GM23338 (cell line): Measurements from ENCODE around the gene GCA.

ENCODE experiments used
- CREB1 ChIP-seq: fragments of 250-450 bp; sonication (Bioruptor Pico); IDR thresholded peaks from 2 replicates; pipeline ENCODE4 v1.5.0; 2020; ENCODE audit warnings: low read depth, mild to moderate bottlenecking, moderate library complexity
- CTCF ChIP-seq, 2 experiments: fragments of 200-600 bp in 1 of 2; sonication (generic) in 1 of 2; conservative IDR thresholded peaks; 2 replicates each; pipeline versions ENCODE4 v1.5.1 to v1.6.1; 2016 to 2017; ENCODE audit warnings: antibody characterized with exemption in 2 of 2, low read depth in 2 of 2, mild to moderate bottlenecking in 2 of 2, moderate library complexity in 1 of 2
- ETS1 ChIP-seq: IDR thresholded peaks from 2 replicates; pipeline ENCODE4 v1.6.1; 2016; ENCODE audit warnings: antibody characterized with exemption
- EZH2 ChIP-seq: fragments of 200-600 bp; sonication (generic); IDR thresholded peaks from one replicate; pipeline ENCODE4 v1.8.0; 2017; ENCODE audit warnings: antibody characterized with exemption, mild to moderate bottlenecking, low read depth; ENCODE audit not compliant: unreplicated experiment
- EZH2phosphoT487 ChIP-seq: fragments of 200-600 bp; sonication (generic); IDR thresholded peaks from one replicate; pipeline ENCODE4 v1.8.1; 2018; ENCODE audit warnings: antibody characterized with exemption; ENCODE audit not compliant: unreplicated experiment
- JUNB ChIP-seq: IDR thresholded peaks from one replicate; pipeline ENCODE4 v1.6.1; 2016; ENCODE audit warnings: antibody characterized with exemption; ENCODE audit not compliant: unreplicated experiment
- NANOG ChIP-seq: IDR thresholded peaks from 2 replicates; pipeline ENCODE4 v1.6.1; 2016; ENCODE audit warnings: antibody characterized with exemption, borderline replicate concordance
- POLR2AphosphoS5 ChIP-seq: IDR thresholded peaks from 2 replicates; pipeline ENCODE4 v1.6.1; 2016; ENCODE audit warnings: antibody characterized with exemption, low read depth
- REST ChIP-seq: IDR thresholded peaks from one replicate; pipeline ENCODE4 v1.6.1; 2018; ENCODE audit warnings: antibody characterized with exemption; ENCODE audit not compliant: unreplicated experiment
- STAT1 ChIP-seq: IDR thresholded peaks from one replicate; pipeline ENCODE4 v1.6.1; 2016; ENCODE audit warnings: antibody characterized with exemption; ENCODE audit not compliant: unreplicated experiment
- ZNF114 ChIP-seq: fragments of 250-450 bp; sonication (Bioruptor Pico); IDR thresholded peaks from 2 replicates; pipeline ENCODE4 v1.5.0; 2020; ENCODE audit warnings: mild to moderate bottlenecking, moderate library complexity
- ZNF462 ChIP-seq: fragments of 250-450 bp; sonication (Bioruptor Pico); IDR thresholded peaks from 2 replicates; pipeline ENCODE4 v1.5.0; 2020; ENCODE audit warnings: mild to moderate bottlenecking, moderate library complexity

- no peak for TF ChIP-seq REST
- TF ChIP-seq CTCF (conservative IDR thresholded peaks at IDR 0.05; ENCODE audit: low read depth in 2 of 2), result no peak
- TF ChIP-seq EZH2, result no peak
- no peak for TF ChIP-seq POLR2AphosphoS5
- TF ChIP-seq JUNB, result no peak
- no peak for TF ChIP-seq EZH2phosphoT487
- TF ChIP-seq CREB1, result no peak
- TF ChIP-seq NANOG, result no peak
- no peak for TF ChIP-seq ZNF114
- TF ChIP-seq ZNF462 (CRISPR knock-in tag), result no peak
- TF ChIP-seq ETS1, result no peak
- no peak for TF ChIP-seq STAT1
These were observed 38.3 kb downstream of the GCA start for GRCh38 chr2:162382278-162382677.
